ENCODE measurements around the gene WNT5B.

DNA sequence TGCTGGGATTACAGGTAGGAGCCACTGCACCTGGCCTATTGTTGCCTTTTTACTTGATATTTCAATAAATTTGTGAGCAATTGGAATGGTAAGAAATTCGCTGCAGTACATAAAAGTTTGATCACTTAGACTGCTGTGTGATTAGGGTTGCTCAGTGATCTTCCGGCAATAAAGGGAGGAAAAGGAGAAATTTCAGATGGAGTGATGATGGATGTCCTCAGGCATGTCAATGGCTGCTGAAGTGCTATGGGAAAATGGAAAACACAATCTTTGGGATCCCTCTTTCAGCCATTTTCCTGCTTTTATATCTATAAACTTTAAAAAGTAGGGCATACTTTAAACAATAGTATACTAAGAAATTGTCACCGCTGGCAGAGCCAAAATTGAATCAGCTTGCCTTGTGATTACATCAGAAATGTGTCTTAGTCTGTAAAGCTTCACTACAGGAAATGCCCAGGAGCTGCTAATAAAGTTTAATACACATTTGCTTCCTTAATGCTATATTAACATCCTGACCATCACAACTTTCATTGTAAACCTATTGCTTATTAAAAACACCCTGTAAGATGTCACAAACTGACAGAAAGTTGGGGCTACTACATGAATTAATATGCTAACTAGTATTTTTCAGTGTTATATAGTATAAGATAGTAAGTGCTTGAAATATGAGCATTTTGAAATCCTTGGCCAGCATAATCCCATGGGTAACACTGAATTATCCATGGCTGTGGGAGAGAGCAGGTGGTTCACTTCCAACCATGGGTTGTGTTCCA is 20.9 kb upstream of the WNT5B start:
- TF ChIP-seq YY1 (IDR thresholded peaks at IDR 0.05; ENCODE audit: low read depth), result no peak
- TF ChIP-seq, protein P1, sequence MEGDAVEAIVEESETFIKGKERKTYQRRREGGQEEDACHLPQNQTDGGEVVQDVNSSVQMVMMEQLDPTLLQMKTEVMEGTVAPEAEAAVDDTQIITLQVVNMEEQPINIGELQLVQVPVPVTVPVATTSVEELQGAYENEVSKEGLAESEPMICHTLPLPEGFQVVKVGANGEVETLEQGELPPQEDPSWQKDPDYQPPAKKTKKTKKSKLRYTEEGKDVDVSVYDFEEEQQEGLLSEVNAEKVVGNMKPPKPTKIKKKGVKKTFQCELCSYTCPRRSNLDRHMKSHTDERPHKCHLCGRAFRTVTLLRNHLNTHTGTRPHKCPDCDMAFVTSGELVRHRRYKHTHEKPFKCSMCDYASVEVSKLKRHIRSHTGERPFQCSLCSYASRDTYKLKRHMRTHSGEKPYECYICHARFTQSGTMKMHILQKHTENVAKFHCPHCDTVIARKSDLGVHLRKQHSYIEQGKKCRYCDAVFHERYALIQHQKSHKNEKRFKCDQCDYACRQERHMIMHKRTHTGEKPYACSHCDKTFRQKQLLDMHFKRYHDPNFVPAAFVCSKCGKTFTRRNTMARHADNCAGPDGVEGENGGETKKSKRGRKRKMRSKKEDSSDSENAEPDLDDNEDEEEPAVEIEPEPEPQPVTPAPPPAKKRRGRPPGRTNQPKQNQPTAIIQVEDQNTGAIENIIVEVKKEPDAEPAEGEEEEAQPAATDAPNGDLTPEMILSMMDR (IDR thresholded peaks at IDR 0.05), result no peak
- TF ChIP-seq RAD21 (IDR thresholded peaks at IDR 0.05; ENCODE audit: low read length), result no peak
- TF ChIP-seq, protein P2, sequence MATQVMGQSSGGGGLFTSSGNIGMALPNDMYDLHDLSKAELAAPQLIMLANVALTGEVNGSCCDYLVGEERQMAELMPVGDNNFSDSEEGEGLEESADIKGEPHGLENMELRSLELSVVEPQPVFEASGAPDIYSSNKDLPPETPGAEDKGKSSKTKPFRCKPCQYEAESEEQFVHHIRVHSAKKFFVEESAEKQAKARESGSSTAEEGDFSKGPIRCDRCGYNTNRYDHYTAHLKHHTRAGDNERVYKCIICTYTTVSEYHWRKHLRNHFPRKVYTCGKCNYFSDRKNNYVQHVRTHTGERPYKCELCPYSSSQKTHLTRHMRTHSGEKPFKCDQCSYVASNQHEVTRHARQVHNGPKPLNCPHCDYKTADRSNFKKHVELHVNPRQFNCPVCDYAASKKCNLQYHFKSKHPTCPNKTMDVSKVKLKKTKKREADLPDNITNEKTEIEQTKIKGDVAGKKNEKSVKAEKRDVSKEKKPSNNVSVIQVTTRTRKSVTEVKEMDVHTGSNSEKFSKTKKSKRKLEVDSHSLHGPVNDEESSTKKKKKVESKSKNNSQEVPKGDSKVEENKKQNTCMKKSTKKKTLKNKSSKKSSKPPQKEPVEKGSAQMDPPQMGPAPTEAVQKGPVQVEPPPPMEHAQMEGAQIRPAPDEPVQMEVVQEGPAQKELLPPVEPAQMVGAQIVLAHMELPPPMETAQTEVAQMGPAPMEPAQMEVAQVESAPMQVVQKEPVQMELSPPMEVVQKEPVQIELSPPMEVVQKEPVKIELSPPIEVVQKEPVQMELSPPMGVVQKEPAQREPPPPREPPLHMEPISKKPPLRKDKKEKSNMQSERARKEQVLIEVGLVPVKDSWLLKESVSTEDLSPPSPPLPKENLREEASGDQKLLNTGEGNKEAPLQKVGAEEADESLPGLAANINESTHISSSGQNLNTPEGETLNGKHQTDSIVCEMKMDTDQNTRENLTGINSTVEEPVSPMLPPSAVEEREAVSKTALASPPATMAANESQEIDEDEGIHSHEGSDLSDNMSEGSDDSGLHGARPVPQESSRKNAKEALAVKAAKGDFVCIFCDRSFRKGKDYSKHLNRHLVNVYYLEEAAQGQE (IDR thresholded peaks at IDR 0.05; ENCODE audit: low read depth, low read length), result no peak
- TF ChIP-seq, protein P3, sequence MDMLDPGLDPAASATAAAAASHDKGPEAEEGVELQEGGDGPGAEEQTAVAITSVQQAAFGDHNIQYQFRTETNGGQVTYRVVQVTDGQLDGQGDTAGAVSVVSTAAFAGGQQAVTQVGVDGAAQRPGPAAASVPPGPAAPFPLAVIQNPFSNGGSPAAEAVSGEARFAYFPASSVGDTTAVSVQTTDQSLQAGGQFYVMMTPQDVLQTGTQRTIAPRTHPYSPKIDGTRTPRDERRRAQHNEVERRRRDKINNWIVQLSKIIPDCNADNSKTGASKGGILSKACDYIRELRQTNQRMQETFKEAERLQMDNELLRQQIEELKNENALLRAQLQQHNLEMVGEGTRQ (IDR thresholded peaks at IDR 0.05; ENCODE audit: borderline replicate concordance, low read depth, low read length), result no peak
- no peak for TF ChIP-seq FOXM1 (IDR thresholded peaks at IDR 0.05; ENCODE audit: low read depth)
- TF ChIP-seq SIN3A (IDR thresholded peaks at IDR 0.05; ENCODE audit: borderline replicate concordance, low read depth, low read length), result no peak
- TF ChIP-seq CHD2 (IDR thresholded peaks at IDR 0.05; ENCODE audit: low read length, partially characterized antibody), result no peak
- TF ChIP-seq GABPA (IDR thresholded peaks at IDR 0.05; ENCODE audit: low read depth), result no peak

Measured in SK-N-SH (cell line).